Activated gamma-delta T cell treated with Interleukin-2 at 50 U/mL for 16 hours (primary cell): ENCODE measurements around the gene ZCRB1.
"Not testable (repeated sequence)": the region's sequence is repeated elsewhere in the genome, so short reads cannot be mapped to it uniquely, and the experiment has no call there.

Experiments
- DNase-seq: peaks from one replicate; pipeline ENCODE4 v3.0.0-alpha.2; 2020

Gene ZCRB1, protein sequence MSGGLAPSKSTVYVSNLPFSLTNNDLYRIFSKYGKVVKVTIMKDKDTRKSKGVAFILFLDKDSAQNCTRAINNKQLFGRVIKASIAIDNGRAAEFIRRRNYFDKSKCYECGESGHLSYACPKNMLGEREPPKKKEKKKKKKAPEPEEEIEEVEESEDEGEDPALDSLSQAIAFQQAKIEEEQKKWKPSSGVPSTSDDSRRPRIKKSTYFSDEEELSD

DNA sequence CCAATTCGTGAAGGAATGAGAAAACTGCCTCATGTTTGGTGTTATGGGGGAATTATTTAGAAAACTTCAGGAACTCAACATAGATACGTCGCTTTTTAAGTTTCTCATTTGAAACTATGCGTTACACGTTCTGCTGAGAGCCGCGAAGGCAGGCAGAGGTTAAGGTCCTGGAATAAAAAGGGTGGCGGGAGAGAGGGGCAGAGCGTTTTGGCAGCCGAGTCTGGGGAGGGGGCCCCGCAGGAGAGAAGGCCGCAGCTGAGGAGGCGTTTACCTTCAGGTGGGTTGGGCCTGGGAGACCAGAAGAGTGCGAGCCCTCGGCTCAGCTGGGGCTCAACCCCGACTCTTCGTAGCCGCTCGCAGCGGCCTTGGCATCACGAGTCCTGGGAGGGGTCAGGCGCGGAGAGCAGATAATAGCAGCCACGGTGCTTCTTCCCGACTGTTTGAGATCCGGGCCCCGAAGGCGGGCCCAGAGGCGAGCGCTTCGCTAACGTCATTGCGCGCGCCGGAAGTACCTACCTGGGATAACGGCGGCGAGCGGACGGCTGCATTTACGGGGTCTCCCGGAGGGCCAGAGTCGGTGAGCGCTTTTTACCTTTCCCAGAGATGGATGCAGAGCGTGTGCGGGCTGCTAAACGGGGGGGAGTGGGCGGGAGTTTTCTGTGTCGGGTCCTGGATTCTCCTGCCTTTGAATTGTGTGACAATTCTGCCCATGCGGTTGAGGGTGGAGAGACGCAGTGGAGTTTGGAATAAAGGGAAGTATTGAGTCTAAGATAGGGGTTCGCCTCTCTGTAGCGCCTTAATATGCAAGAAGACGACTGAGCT is at the start of gene ZCRB1, which contains the start of gene PPHLN1:
Gene ZCRB1, minus strand, starts transcription at position 442 of the 822 bp plus-strand sequence. CDS start 1,992 bp downstream, outside the sequence.
Gene PPHLN1, plus strand, starts transcription at position 515 of the 822 bp plus-strand sequence. CDS start 9,736 bp downstream, outside the sequence.
- DNase-seq, result peak; percentile 71

DNA sequence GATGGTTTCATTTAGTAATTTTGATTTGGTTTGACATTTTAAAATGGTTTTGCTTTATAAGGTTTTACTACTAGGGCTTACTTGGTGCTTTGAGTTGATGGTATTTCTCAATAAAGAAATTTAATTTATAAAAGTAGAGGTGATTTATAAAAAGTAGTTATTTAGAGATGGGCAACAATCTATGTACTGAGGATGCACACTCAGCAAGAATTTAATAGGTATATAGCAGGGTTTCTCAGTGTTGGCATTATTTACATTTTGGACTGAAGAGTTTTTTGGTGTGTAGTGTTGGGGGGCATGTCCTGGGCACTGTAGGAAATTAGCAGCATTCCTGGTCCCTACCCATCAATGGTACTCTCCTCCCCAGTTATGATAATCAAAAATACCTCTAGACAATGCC is 47.8 kb upstream of the ZCRB1 start:
- DNase-seq, result no peak

DNA sequence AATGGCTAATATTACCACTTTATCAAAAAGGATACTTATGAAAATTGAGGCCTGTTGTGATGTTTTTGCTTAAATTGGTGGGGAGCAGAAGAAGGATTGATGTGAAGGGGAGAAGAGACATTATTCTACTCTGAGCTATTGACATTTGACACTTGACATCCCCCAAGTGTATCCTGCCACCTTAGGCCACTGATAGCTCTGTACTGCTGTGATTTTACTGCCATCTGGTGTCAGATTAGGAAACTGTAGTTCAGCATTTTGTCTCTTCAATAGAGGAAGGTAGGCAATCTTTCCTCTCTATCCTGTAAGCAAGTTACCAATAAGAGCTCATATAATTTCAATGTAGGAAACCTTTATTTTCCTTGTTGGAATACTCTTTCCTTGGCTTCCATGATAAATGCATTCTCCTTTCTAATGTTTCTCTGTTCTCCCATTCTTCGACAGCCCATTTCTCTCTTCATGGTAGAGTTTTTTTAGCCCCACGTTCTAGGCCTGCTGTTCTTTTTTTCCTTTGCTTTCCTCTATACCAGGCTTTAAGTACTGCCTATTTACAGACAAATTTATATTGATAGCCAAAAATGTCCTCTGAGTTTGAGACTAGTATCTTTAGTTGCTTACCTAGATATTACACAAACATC is 46.4 kb upstream of the ZCRB1 start:
- DNase-seq, result peak; percentile 9

DNA sequence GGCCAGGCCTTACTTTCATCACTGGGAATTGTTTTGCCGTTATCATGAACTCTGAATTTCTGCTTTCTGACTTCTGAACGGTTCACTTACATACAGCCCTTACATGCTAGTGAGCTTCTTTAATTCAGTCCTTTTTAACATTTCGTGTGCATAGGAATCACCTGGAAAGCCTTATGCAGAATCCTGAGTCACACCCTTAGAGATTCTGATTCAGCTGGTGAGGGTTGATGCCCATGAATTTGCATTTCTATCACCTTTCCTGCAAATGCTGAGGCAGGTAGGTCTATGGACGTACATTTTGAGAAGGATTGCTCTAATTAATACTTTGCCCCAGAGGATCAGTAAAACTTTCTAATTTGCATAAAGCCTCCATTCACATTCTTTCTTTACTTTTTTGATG is 44.1 kb upstream of the ZCRB1 start:
- DNase-seq, result no peak

DNA sequence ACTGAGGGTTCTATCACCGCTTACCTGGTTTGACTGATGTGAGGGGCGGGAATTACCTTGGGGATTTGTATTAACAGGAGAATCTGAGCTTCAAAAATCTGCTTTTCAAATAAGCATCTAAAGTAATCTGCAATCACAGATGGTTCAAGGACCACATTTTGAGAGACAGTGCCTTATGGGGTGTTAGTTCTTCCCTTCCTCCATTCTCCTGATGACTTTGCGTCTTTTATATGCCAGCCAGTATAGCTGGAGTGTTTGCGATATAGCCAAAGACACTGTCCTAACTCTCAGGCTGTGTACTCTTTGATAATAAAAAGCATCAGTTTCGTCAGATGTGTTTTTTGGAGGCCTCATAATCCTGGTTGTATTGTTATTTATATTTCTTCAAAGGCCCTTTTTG is 39.6 kb upstream of the ZCRB1 start:
- no peak for DNase-seq

DNA sequence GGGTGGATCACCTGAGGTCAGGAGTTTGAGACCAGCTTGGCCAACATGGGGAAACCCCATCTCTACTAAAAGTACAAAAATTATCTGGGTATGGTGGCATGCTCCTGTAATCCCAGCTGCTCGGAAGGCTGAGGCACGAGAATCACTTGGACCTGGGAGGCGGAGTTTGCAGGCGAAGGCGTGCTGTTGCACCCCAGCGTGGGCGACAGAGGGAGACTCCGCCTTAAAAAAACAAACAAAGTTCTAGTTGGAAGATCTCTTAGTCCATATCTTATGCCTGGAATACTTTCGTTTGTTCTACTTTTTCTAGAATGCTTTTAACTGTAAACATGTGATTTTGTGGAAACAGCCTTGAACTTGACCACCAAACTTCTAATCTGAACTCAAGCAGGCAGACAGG is 38.8 kb upstream of the ZCRB1 start:
- DNase-seq, result no peak

DNA sequence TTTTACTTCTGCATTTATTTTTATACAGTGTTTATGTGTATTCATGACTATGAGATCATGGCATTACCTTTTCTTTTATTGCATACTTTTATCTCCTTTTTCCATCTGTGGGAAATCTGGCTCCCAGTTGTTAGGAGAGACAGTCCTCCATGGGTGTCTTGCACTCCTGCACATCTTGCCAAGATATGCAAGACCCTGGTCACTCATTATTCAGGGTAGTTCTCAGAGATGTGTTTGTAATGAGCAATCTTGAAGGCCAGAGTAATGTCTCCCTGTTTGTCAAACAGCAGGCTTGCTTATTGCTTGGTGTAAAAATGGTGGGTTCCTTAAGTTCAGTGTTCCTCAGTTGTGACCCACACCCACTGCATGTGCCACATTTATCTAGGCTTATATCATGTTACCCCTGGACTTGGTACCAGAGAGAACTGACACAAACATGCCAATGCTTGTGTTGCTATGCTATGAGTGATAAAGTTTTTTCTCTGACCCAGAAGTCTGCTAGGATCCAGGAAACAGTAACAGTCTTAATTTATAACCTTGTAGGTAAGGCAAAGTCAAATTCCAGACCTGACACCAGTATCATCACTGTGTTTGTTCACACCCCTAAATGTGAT is 36.9 kb upstream of the ZCRB1 start:
- no peak for DNase-seq

DNA sequence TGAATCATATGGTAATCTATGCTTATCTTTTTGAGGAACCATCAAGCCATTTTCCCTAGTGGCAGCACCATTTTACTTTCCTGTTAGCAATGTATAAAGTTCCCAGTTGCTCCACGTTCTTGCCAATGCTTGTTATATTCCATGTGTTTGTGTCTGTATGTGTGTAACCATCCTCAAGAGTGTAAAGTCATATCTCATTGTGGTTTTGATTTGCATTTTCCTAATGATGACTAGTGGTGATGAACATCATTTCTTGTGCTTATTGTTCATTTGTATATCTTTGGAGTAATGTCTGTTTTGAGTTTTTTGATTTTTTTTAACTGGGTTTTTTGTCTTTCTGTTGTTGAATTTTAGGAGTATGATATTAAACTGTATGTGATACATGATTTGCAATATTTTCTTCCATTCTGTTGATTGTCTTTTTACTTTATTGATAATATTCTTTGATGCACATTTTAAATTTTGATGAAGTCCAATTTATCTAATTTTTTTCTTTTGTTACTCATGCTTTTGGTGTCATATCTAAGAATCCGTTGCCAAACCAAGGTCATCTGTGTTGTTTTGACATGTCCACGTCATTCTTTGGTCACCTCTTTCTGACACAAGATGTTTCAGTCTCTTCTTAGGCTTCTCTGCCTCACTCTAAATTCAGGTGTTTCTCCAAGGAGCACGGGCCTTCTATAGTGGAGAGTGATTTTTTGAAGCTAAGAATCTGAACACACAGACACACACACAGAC is 36.2 kb upstream of the ZCRB1 start:
- DNase-seq, result no peak

DNA sequence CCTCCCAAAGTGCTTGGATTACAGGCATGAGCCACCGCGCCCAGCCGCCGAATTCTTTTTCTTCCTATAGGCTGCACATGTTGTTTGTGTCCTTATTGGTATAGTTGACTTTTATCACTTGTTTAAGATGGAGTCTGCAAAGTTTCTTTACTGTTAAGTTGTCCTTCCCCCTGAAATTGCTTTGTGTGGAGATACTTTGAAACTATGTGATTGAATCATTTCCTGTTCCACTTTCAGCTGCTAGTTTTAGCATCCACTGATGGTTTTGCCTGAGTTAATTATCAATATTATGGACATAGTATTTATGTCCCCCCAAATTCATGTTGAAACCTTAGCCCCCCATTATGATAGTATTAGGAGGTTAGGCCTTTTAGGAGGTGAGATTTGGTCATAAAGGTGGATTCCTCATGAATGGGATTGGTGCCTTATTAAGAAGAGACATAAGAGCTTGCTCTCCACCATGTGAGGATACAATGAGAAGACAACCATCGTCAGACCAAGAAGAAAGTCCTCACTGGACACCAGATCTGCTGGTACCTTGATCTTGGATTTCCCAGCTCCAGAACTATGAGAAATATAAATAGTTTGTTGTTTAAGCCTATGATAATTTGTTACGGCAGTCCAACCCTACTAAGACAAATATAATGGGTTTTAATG is 35.0 kb upstream of the ZCRB1 start:
- no peak for DNase-seq

DNA sequence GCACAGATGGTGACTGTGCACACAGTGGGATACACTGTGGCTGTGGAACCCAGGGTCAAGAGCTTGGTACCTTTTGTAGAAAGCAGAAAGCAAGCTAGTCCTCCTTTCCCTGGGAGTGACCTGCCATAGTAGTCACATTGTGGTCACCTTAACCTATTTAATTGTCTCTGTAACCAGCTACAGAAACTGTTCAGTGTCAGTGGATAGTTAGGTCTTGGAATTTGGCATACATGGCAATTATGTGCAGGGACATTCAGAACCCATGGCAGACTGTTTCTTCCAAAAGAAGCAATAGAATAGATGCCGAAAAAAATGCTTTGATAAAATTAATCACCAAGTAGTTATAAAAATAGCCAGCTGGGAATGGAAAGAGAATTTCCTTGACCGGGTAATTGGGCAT is 30.4 kb upstream of the ZCRB1 start:
- no peak for DNase-seq

DNA sequence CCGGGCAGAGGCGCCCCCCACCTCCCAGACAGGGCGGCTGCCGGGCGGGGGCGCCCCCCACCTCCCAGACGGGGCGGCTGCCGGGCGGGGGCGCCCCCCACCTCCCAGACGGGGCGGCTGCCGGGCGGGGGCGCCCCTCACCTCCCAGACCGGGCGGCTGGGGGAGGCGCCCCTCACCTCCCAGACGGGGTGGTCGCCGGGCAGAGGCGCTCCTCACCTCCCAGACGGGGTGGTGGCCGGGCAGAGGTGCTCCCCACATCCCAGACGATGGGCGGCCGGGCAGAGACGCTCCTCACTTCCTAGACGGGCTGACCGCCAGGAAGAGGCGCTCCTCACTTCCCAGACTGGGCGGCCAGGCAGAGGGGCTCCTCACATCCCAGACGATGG is 24.1 kb upstream of the ZCRB1 start:
- not testable (repeated sequence) for DNase-seq

DNA sequence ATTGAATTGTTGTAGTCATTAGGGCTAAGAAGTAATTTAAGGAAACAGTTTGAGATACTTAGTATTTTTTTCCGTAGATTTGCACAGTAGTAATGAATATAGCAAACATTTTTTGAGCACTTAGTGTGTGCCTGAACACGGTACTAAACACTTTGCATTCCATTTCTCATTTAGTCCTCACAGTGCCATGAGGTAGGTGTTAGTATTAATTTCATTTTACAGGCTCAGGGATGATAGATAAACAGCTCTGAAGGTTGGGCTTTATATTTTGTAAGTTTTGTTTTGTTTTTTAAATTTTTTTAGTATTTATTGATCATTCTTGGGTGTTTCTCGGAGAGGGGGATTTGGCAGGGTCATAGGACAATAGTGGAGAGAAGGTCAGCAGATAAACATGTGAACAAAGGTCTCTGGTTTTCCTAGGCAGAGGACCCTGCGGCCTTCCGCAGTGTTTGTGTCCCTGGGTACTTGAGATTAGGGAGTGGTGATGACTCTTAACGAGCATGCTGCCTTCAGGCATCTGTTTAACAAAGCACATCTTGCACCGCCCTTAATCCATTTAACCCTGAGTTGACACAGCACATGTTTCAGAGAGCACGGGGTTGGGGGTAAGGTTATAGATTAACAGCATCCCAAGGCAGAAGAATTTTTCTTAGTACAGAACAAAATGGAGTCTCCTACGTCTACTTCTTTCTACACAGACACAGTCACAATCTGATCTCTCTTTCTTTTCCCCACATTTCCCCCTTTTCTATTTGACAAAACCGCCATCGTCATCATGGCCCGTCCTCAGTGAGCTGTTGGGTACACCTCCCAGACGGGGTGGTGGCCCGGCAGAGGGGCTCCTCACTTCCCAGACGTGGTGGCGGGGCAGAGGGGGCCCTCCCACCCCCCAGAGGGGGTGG is 23.5 kb upstream of the ZCRB1 start:
- not testable (repeated sequence) for DNase-seq

DNA sequence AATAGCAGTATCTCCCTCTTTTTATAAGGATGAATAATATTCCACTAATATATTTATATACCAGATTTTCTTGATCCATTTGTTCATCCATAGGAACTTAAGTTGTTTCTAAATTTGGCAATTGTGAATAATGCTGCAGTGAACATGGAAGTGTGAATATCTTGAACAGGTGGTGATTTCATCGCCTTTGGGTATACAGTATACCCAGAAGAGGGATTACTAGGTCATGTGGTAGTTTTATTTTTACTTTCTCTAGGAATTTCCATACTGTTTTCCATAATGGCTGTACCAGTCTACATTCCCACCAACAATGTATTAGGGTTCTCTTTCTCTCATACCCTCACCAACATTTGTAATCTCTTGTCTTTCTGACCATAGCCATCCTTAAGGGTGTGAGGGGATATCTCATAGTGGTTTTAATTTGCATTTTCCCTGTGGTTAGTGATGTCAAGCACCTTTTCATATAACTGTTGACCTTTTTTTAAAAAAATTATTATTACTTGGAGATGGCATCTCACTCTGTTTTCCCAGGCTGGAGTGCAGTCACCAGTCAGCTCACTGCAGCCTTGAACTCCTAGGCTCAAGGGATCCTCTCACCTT is 20.6 kb upstream of the ZCRB1 start:
- no peak for DNase-seq

DNA sequence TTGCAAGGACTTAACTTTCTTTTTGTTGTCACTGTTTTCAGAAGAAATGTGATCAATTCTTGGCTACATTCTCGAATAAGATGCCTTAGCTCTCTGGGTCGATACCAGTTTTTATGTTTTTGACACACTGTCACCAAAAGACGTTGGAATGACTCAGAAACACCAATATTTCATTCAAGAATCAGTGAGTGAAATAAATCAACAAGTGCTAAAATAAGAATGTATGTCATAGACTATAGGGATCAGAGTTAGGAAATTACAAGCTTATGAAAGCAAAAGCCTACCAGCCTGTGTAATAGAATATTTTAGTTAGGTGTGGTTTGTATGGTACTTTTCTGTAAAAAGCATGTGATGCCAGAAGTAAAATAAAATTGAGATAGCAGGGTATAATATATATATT is 17.8 kb upstream of the ZCRB1 start:
- no peak for DNase-seq

DNA sequence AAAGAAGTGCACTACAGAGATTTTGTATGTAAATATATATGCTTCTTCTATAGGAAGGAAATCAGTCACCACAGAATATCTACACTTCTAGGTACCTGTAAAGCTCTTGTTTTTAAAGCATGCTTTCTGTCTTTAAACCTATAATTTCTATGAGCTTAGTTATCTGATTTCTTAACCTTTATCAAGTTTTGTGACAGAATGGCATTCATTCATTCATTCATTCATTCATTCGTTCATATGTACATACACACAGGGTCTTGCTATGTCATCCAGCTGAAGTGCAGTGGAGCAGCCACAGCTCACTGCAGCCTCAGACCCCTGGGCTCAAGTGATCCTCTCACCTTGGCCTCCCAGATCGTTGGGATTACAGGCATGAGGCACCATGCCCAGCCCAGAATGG is 16.1 kb upstream of the ZCRB1 start:
- no peak for DNase-seq

DNA sequence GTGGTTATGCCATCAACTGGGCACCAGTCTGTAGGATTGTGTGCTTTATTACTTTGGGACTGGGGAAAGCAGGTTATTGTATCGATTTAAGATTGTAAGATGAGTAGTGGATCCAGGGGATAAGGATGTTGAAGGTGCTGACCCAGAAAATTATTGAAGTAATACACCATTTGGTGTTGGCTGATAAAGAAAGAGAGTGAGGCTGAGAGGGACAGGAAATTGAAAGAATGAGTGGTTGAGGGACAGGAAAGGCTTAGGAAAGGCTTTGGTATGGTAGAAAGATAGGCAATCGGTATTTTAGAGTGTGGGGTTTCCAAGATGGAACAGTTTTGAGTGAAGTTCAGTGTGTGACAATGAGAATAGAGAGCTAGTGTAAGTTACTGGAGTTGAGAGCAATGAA is 12.4 kb upstream of the ZCRB1 start:
- DNase-seq, result no peak

DNA sequence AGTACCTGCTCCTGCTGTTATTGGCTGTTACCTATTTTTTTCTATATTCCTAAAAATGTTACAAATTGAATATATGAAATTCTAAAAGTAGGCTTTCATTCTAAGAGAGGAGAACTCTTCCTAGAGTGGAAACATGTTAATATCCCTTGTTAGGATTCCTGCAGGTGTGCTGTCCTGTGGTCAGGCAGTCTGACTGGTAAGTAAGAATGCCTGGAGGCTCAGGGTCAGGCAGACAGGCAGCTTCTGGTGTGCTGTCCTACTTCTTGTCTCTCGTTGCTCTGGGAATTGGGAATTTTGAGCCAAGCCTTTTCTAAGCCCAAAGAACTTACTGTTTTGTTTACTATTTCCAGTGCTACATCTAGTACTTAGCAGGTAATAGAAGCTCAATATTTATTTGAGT is 10.4 kb upstream of the ZCRB1 start:
- no peak for DNase-seq

DNA sequence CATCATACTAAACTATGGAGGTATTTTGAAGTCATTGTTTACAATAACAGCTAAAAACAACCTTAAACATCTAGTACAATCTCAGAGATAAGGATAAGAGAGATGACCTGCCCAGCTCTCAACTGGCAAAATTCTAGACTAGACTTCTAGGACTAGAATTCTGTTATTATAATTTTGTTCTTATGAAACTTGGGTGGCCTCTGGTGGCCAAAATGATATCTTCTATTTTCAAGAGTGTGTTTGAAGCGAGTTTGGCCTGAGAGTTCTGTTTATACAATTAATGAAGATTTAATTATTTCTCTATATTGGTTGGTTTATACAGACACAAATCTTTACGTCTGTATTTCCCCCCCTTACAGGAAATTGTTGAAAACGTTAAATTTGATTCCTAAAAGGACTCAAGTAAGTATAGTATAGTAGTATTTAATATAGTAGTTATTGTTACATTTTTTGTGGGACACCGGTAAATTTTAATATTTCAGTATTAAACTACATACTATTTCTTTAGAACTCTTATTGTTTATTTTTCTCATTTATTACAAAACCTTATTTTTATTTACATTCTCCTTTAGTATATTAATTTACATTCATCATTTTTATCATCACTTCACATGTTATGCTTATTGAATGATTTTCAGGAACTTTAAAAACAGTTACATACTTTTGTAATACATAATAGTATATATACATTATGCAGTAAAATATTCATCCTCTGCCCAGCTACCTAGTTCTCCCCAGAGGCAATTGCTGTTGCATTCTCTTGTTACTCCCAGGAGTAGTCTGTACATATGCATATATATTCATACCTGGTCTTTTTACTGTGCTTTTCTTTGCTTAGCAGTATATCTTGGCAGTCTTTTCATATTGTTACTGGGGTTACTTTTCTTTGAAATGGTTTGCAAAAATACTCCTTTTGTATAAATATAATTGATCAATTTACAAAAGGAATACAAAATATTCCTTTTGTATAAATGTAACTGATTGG is 6.7 kb upstream of the ZCRB1 start:
- peak; percentile 14 for DNase-seq

DNA sequence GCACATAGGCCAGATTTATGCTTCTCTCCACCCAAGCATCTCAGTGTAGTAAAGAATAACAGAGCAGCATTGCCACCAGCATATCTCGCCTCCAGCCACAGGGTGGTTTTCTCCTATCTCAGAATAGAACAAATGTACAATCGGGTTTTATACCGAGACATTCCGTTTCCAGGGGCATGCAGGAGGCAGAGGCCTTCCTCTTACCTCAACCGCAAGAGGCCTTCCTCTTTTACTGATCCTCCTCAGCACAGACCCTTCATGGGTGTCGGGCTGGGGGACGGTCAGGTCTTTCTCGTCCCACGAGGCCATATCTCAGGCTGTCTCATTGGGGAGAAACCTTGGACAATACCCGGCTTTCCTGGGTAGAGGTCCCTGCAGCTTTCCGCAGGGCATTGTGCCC is 4.2 kb upstream of the ZCRB1 start:
- not testable (repeated sequence) for DNase-seq

DNA sequence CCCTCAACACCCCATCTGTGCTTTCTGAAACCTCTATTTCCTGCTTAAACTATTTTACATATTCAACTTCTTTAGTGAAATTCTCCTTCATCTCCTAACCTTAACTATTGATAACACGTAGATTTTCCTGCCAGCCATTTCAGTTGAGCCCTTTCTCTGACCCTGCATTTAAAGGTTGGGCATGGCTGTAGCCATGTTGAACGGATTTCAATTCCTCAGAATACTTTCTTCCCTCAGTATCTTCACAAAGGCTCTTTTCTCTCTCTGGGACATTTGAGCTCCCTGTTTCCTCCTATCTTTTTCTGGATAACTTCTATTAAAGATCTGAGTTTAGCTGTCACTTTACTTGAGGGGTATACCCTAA is 1.3 kb upstream of the ZCRB1 start:
- no peak for DNase-seq
